Ovary (tissue), 9 donors: ENCODE measurements around the gene NLRP9. TPM values are rescaled to one million over a fixed set of nuclear protein-coding genes. Genes with fewer than 3 reads are reported as not detected.

ENCODE experiments used
- DNase-seq, 5 donors: peaks; one replicate each; pipeline ENCODE4 v3.0.0-alpha.2; 2019 to 2020
- H3K27ac ChIP-seq, 2 donors: fragments of 200-600 bp; one replicate each; pipeline versions ENCODE4 v1.5.1 to v1.8.0; 2019 to 2022
- H3K27me3 ChIP-seq: fragments of 200-600 bp; one replicate; pipeline ENCODE4 v1.8.0; 2022
- H3K36me3 ChIP-seq: fragments of 200-600 bp; sonication (generic); one replicate; pipeline ENCODE4 v1.5.1; 2019
- H3K4me1 ChIP-seq: one replicate; pipeline ENCODE4 v1.8.1; 2013; ENCODE audit warnings: mild to moderate bottlenecking, moderate library complexity; ENCODE audit not compliant: insufficient read depth
- H3K4me3 ChIP-seq: fragments of 200-600 bp; sonication (generic); one replicate; pipeline ENCODE4 v1.5.1; 2017
- H3K9me3 ChIP-seq, 2 donors: fragments of 200-600 bp in 1 of 2; sonication (generic) in 1 of 2; one replicate each; pipeline versions ENCODE4 v1.5.1 to v1.8.1; 2013 to 2019; ENCODE audit warnings: mild to moderate bottlenecking in 1 of 2, moderate library complexity in 1 of 2
- CTCF ChIP-seq, 3 donors: fragments of 450-650 bp in 2 of 3; fragments of 200-600 bp in 1 of 3; IDR thresholded peaks; one replicate each; pipeline versions ENCODE4 v1.5.1 to v1.8.0; 2016 to 2022; ENCODE audit warnings: antibody characterized with exemption in 3 of 3, mild to moderate bottlenecking in 1 of 3
- EP300 ChIP-seq: sonication (generic); formaldehyde crosslinking; IDR thresholded peaks from one replicate; pipeline ENCODE4 v1.6.1; 2017; ENCODE audit warnings: antibody characterized with exemption
- POLR2A ChIP-seq: fragments of 450-650 bp; IDR thresholded peaks from one replicate; pipeline ENCODE4 v1.6.1; 2017; ENCODE audit warnings: antibody characterized with exemption, mild to moderate bottlenecking, moderate library complexity
- WGBS, 3 donors: extraction: QIAGEN DNeasy Blood & Tissue Kit in 1 of 3; methylation state at CpG; one replicate each; pipeline versions ENCODE4 v1.1.5 to v1.1.7; 2013 to 2017; 5-methylcytosine and 5-hydroxymethylcytosine counted together
- intact Hi-C, 4 donors: fragments of 100-400 bp; cut with DNase I; formaldehyde crosslinking; loops; one replicate each; pipeline versions ENCODE4 v1.11.0 to v1.15.1; 2022 to 2023
- polyA plus RNA-seq, 2 donors: library from polyadenylated mRNA; stranded (reverse); fragments of 200-250 nt in 1 of 2; fragments of 350-450 nt in 1 of 2; fragmentation: Illumina TruSeq in 1 of 2; extraction: RNeasy Lipid Tissue Mini Kit (QIAGEN cat#74804) in 1 of 2; gene quantifications; one replicate each; pipeline ENCODE4 v1.2.3, GENCODE V29; 2013 to 2014
- total RNA-seq, 7 donors: library from RNA; depleted of rRNA in 2 of 7; stranded (reverse); fragments of >200 nt in 2 of 7; fragmentation: NEBNext Ultra II Directional in 3 of 7; extraction: Animal tissue kit (Norgen Biotek cat#: 25700) in 3 of 7; gene quantifications; one replicate each; pipeline versions ENCODE4 v1.1.0 to v1.2.4, GENCODE V29; 2016 to 2023
- donor health status: DM: no; HTN: no; CAD: no; lungs with moderate emphysema.
- donor health status: DM: no; HTN: no; CAD: no.
- donor health status: Bipolar disorder and iron deficiency.
- donor health status: DM: yes; HTN: yes; CAD: no.
- donor health status: DM: no; HTN: no; CAD: no.
- donor health status: DM: yes; HTN: yes; CAD: no.

The NLRP9 gene
- total and polyA plus RNA-seq, 9 donors = 0.17 to 0.80 TPM; not detected in 7

GRCh38 chr19:55693336-55693974 is 44.7 kb downstream of the NLRP9 start:
- Histone ChIP-seq H3K4me1 (no peaks in the 10 kb centered on the region), H3K9me3 (no peaks in the 10 kb centered on the region), H3K4me3 (no peak overlapping the region), H3K36me3 (no peaks in the 10 kb centered on the region), H3K27me3 (no peaks in the 10 kb centered on the region), H3K27ac (no peak overlapping the region)
- intact Hi-C loops = no loop called here
- DNase-seq = peak in 1 of 5 donors; percentile 36
- 93% methylated on average over 20 of the region's 20 CpGs for WGBS, 3 donors
- TF ChIP-seq EP300 = no peak

GRCh38 chr19:55692681-55693081 is 45.5 kb downstream of the NLRP9 start:
- peak in 2 of 5 donors; percentile 25 to 31 for DNase-seq

GRCh38 chr19:55691561-55692481 is 46.4 kb downstream of the NLRP9 start:
- intact Hi-C loops = no loop called here
- no peaks in the 10 kb centered on the region for H3K4me1 ChIP-seq
- H3K9me3 ChIP-seq = no peaks in the 10 kb centered on the region
- 86 to 87% (median 87%) methylated on average over 31 of the region's 31 CpGs for WGBS, 3 donors
- H3K27ac ChIP-seq = no peak overlapping the region
- no peak overlapping the region for H3K4me3 ChIP-seq
- no peaks in the 10 kb centered on the region for H3K27me3 ChIP-seq
- DNase-seq = peak in 2 of 5 donors; percentile 15 to 31
- no peaks in the 10 kb centered on the region for H3K36me3 ChIP-seq
- TF ChIP-seq POLR2A = no peak
- TF ChIP-seq EP300 = no peak
- no peak for TF ChIP-seq CTCF (IDR thresholded peaks at IDR 0.05)

More at GRCh38 chr19:55692681-55693081, 45.5 kb downstream of the NLRP9 start:
- Histone ChIP-seq H3K27ac (no peak overlapping the region), H3K9me3 (no peaks in the 10 kb centered on the region), H3K4me1 (no peaks in the 10 kb centered on the region), H3K4me3 (no peak overlapping the region), H3K27me3 (no peaks in the 10 kb centered on the region), H3K36me3 (no peaks in the 10 kb centered on the region)
- 85 to 91% (median 88%) methylated on average over 19 of the region's 19 CpGs for WGBS, 3 donors
- TF ChIP-seq POLR2A (no peak), EP300 (no peak), CTCF (IDR thresholded peaks at IDR 0.05) (no peak)
- intact Hi-C loops = no loop called here

GRCh38 chr19:55690769-55691545 is 47.2 kb downstream of the NLRP9 start:
- no peak for TF ChIP-seq CTCF (IDR thresholded peaks at IDR 0.05)
- no peak for TF ChIP-seq POLR2A
- no peak for TF ChIP-seq EP300
- Histone ChIP-seq H3K27ac (no peak overlapping the region), H3K4me1 (no peaks in the 10 kb centered on the region), H3K36me3 (no peaks in the 10 kb centered on the region), H3K9me3 (no peaks in the 10 kb centered on the region), H3K4me3 (no peak overlapping the region), H3K27me3 (no peaks in the 10 kb centered on the region)
- 89 to 91% (median 90%) methylated on average over 31 of the region's 31 CpGs for WGBS, 3 donors
- DNase-seq = peak in 3 of 5 donors; percentile 9 to 27 (median 19)
- intact Hi-C loops = no loop called here
